BLaER1 (cell line): ENCODE results near the gene USP16.
"Not testable (repeated sequence)": the region's sequence is repeated elsewhere in the genome, so short reads cannot be mapped to it uniquely, and the experiment has no call there.

Experiments
- H3K27ac ChIP-seq: shearing (Covaris generic); formaldehyde crosslinking; 2 replicates; pipeline ENCODE4 v1.8.1; 2022
- H3K27me3 ChIP-seq: shearing (Covaris generic); formaldehyde crosslinking; 2 replicates; pipeline ENCODE4 v1.8.1; 2022
- H3K36me3 ChIP-seq: shearing (Covaris generic); formaldehyde crosslinking; 2 replicates; pipeline ENCODE4 v1.8.1; 2022
- H3K4me1 ChIP-seq: shearing (Covaris generic); formaldehyde crosslinking; 2 replicates; pipeline ENCODE4 v1.8.1; 2022
- H3K4me2 ChIP-seq: shearing (Covaris generic); formaldehyde crosslinking; 2 replicates; pipeline ENCODE4 v1.8.1; 2022
- H3K4me3 ChIP-seq: shearing (Covaris generic); formaldehyde crosslinking; 2 replicates; pipeline ENCODE4 v1.8.1; 2022
- H3K9ac ChIP-seq: shearing (Covaris generic); formaldehyde crosslinking; 2 replicates; pipeline ENCODE4 v1.8.1; 2022
- H3K9me3 ChIP-seq: shearing (Covaris generic); formaldehyde crosslinking; 2 replicates; pipeline ENCODE4 v1.8.1; 2022
- H4K20me1 ChIP-seq: shearing (Covaris generic); formaldehyde crosslinking; 2 replicates; pipeline ENCODE4 v1.8.1; 2022
- Cebpa-rat ChIP-seq: shearing (Covaris generic); IDR thresholded peaks from 2 replicates; pipeline ENCODE4 v1.8.1; 2022

USP16 gene

DNA sequence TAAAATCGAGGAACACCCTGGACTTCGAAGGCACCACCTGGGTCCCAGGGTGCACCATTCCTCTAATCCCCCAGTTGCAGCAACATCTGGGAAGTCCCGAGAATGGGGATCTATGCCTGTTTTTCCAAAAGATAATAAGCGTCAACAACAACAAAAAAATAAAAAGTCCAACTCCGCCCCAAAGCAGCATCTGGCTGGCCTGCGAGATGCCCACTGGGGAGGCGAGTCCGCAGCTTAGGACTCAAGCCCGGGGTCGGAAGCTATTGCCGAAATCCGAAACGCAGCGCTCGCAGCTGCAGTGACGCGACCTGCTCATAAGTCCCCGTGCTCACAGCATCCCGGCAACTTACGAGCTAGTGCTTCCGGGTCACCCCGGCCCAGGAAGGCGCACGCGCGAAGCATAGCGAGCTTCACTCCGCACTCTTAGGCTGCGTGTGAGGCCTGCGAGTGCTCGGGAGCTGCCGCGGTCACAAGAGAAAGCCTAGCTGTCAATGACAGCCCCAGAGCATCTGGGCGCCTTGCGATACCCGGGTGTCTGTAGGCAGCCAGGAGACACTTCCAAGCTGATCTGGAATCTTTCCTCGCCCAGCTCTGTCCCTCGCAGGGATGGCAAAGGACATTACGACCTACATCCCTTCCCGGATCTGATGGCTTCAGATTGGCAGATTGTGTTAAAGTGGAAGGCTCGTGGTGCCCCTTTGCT, 21.9 kb upstream of the USP16 start:
- no peak for TF ChIP-seq Cebpa-rat
- H3K4me3 ChIP-seq: peak overlapping the region; percentile 69
- H3K27ac ChIP-seq: peak overlapping the region; percentile 87
- H3K9ac ChIP-seq: peak overlapping the region; percentile 85
- H3K4me2 ChIP-seq: peak overlapping the region; percentile 93
- no peaks in the 10 kb centered on the region for H4K20me1 ChIP-seq
- H3K4me1 ChIP-seq: peaks cover 12% of the 10 kb centered on the region
- no peaks in the 10 kb centered on the region for H3K27me3 ChIP-seq
- H3K36me3 ChIP-seq: 0 out of 2 replicates have a peak, but pooled peaks cover 1% of the 10 kb centered on the region
- H3K9me3 ChIP-seq: peaks cover 5% of the 10 kb centered on the region; the same call in 1 of the 2 replicates

DNA sequence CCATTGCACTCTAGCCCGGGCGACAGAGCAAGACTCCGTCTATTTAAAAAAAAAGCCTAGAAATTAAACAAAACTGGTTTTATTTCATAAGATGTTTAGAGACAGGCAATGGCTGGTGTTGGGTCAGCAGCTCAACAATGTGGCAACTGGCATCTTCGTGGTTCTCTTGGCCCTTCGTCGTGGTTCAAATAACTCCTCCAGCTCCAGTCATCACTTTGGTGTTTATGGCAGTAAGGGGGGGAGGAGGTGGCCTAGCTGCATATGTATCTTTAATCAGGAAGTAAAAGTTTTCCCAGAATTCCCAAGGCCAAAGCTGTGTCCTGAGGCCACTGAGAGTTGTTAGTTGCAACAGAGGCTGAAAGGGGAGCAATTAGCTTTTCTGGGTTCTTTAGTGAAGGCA, 18.8 kb upstream of the USP16 start:
- peaks cover 12% of the 10 kb centered on the region for H3K4me1 ChIP-seq
- H3K4me3 ChIP-seq: no peak overlapping the region
- no peak overlapping the region for H3K4me2 ChIP-seq
- 0 out of 2 replicates have a peak, but pooled peaks cover 3% of the 10 kb centered on the region for H3K36me3 ChIP-seq
- H3K9me3 ChIP-seq: no peaks in the 10 kb centered on the region
- H4K20me1 ChIP-seq: no peaks in the 10 kb centered on the region
- no peak overlapping the region for H3K9ac ChIP-seq
- H3K27me3 ChIP-seq: no peaks in the 10 kb centered on the region
- H3K27ac ChIP-seq: no peak overlapping the region
- TF ChIP-seq Cebpa-rat: no peak

DNA sequence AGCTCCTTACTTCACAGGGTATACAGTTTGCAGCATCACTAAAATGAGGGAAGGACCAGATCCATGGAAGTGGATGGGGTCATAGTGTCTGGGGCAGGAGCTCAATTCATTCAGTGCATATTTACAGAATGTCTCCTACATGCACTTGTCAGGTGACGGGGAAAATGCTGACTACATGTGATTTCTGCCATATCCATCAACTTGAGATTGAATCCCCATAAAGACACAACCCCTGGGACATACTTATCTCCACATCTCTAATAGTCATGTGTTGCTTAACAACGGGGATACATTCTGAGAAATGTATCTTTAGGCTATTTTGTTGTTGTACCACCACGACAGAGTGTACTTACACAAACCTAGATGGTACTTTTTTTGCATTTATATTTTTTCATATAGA, 17.3 kb upstream of the USP16 start:
- Histone ChIP-seq H3K9me3 (no peaks in the 10 kb centered on the region), H3K4me3 (no peak overlapping the region), H3K4me2 (no peak overlapping the region), H4K20me1 (no peaks in the 10 kb centered on the region), H3K27me3 (no peaks in the 10 kb centered on the region), H3K4me1 (peaks cover 9% of the 10 kb centered on the region), H3K9ac (no peak overlapping the region), H3K27ac (no peak overlapping the region), H3K36me3 (0 out of 2 replicates have a peak, but pooled peaks cover 3% of the 10 kb centered on the region)
- no peak for TF ChIP-seq Cebpa-rat

DNA sequence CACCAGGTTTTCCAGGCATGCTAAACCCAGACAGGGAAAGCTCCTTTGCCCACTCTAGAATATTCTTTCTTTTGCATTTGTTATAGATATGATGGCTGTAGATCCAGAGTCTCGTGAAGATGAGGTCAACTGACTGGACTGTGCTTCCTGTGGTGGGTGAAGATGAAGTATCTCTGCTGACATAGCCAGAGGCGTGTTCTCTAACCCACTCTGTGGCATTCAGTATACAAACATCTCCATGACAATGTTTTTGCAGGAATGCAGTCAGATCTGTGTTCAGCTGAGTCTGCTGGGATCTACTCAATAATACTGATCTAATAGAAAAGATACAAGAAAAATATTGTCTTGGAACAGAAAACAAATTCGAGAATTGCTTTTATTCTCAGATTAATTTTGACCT, 16.7 kb upstream of the USP16 start:
- TF ChIP-seq Cebpa-rat: no peak
- Histone ChIP-seq H3K9me3 (no peaks in the 10 kb centered on the region), H3K27ac (no peak overlapping the region), H3K4me2 (no peak overlapping the region), H4K20me1 (no peaks in the 10 kb centered on the region), H3K27me3 (no peaks in the 10 kb centered on the region), H3K36me3 (0 out of 2 replicates have a peak, but pooled peaks cover 3% of the 10 kb centered on the region), H3K4me1 (peaks cover 5% of the 10 kb centered on the region), H3K9ac (no peak overlapping the region), H3K4me3 (no peak overlapping the region)

DNA sequence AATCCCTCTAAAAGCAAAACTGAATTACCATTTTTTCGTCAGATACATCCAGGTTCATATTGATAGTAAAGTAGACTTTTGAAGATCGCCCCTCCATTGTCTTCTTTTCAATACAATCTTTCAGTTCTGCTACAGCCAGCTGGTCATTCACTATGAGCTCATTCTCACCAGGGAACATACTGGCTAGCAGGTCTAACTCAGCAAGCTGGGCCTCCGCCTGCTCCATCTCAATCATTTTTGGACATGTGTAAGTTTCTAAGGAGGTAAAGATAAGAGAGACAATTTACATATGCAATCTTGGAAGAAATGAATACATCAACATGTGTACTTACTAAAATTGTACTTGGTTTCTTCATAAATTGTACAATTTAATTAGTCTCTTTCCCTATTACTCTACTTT, 16.1 kb upstream of the USP16 start:
- Histone ChIP-seq H3K4me2 (no peak overlapping the region), H4K20me1 (no peaks in the 10 kb centered on the region), H3K4me1 (peaks cover 2% of the 10 kb centered on the region), H3K36me3 (0 out of 2 replicates have a peak, but pooled peaks cover 3% of the 10 kb centered on the region), H3K27ac (no peak overlapping the region), H3K4me3 (no peak overlapping the region), H3K9me3 (no peaks in the 10 kb centered on the region), H3K27me3 (no peaks in the 10 kb centered on the region), H3K9ac (no peak overlapping the region)
- TF ChIP-seq Cebpa-rat: no peak

DNA sequence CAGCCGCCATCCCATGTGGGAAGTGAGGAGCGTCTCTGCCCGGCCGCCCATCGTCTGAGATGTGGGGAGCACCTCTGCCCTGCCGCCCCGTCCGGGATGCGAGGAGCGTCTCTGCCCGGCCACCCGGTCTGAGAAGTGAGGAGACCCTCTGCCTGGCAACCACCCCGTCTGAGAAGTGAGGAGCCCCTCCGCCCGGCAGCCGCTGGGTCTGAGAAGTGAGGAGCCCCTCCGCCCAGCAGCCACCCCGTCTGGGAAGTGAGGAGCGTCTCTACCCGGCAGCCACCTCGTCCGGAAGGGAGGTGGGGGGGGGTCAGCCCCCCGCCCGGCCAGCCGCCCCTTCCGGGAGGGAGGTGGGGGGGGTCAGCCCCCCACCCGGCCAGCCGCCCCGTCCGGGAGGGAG, 13.2 kb upstream of the USP16 start:
- not testable (repeated sequence) for H3K9me3 ChIP-seq, H3K4me3 ChIP-seq, H3K9ac ChIP-seq, H3K27ac ChIP-seq, H4K20me1 ChIP-seq, H3K4me2 ChIP-seq, H3K4me1 ChIP-seq, H3K27me3 ChIP-seq, H3K36me3 ChIP-seq

DNA sequence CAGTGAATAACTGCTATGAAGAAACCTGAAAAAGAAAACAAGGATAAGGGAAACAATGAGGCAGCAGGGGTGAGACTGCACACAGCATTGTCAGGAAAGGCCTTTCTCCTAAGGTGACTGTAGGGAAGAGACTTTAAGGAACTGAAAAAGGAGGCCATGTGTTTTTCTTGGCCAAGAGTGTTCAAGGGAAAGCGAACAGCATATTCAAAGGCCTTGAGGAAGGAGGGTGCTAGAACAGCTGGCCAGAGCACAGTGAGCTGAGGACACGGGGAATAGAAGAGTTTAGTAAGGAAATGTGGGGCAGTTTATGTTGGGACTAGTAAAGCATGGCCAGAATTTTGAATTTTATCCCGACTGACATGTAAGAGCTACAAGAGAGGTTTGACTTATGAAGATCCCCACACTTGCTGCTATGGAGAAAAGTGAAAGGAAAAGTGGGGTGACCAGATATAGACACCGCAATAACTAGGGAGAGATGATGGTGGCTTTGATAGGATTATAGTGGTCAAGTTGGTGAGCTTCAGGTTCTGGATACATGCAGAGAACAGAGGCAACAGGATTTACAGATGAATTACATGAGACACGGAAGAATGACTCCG, 6.7 kb upstream of the USP16 start:
- no peak overlapping the region for H3K27ac ChIP-seq
- TF ChIP-seq Cebpa-rat: no peak
- no peak overlapping the region for H3K9ac ChIP-seq

DNA sequence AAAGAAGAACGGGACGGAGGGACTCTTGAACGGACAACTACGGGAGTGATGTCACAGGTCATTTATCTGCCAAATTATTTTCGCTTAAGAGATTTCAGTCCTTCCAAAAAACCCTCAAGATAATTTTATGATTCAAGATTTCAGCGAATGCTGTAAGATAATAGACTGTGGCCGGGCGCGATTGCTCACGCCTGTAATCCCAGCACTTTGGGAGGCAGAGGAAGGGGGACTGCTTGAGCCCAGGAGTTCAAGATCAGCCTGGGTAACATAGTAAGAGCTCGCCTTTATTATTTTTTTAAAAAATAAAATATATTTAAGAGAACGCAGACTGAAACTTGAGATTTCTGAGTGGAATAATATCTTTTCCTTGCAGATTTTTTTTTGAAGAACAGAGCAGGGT, 5.9 kb upstream of the USP16 start:
- Histone ChIP-seq H3K4me1 (peaks cover 20% of the 10 kb centered on the region), H3K9ac (peak overlapping the region; percentile 77), H4K20me1 (no peaks in the 10 kb centered on the region), H3K9me3 (no peaks in the 10 kb centered on the region), H3K27me3 (no peaks in the 10 kb centered on the region), H3K36me3 (no peaks in the 10 kb centered on the region), H3K27ac (peak overlapping the region; percentile 82), H3K4me3 (peak overlapping the region; percentile 77), H3K4me2 (peak overlapping the region; percentile 91)
- TF ChIP-seq Cebpa-rat: no peak

More for the DNA sequence above, 6.7 kb upstream of the USP16 start:
- no peaks in the 10 kb centered on the region for H3K9me3 ChIP-seq
- H3K4me3 ChIP-seq: no peak overlapping the region
- peaks cover 19% of the 10 kb centered on the region for H3K4me1 ChIP-seq
- H3K27me3 ChIP-seq: no peaks in the 10 kb centered on the region
- H3K4me2 ChIP-seq: peak overlapping the region; percentile 91
- H3K36me3 ChIP-seq: no peaks in the 10 kb centered on the region
- H4K20me1 ChIP-seq: no peaks in the 10 kb centered on the region

DNA sequence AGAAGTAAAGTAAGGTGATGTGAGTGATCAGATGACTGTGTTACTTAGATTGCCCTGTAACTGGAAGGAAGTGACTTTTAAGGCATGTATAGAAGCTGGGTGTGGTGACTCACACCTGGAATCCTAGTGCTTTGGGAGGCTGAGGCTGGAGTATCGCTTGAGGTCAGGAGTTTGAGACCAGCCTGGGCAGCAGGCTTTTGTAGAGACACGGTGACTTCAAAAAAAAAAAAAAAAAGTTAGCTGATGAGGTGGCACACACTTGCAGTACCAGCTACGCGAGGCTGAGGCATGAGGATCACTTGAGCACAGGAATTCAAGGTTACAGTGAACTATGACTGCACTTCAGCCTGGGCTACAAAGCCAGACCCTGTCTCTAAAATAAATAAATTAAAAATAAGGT, 2.3 kb upstream of the USP16 start:
- no peak for TF ChIP-seq Cebpa-rat
- no peaks in the 10 kb centered on the region for H3K36me3 ChIP-seq
- no peak overlapping the region for H3K27ac ChIP-seq
- H3K4me2 ChIP-seq: no peak overlapping the region
- no peak overlapping the region for H3K9ac ChIP-seq
- no peaks in the 10 kb centered on the region for H3K27me3 ChIP-seq
- H3K9me3 ChIP-seq: no peaks in the 10 kb centered on the region
- peaks cover 39% of the 10 kb centered on the region for H3K4me1 ChIP-seq
- H3K4me3 ChIP-seq: no peak overlapping the region
- no peaks in the 10 kb centered on the region for H4K20me1 ChIP-seq

DNA sequence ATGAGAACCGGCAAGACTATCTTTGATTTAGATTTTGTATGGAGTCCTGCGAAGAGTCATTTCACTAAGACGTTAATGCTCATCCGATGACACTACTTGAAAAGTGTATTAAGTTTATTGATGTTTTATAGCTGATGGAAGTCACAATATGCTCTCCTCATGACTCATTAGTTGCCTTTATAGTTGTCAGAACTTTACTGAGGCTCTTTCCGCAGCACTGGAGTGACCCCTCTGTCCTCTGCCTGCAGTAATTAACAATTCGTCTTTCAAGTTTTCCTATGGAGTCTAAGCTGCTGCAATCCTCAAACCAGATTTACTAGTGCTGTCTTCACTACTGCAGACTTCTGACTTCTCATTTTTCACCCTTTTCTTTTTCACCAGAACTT, 853 bp downstream of the USP16 start:
- Histone ChIP-seq H3K4me3 (peak overlapping the region; percentile 73), H3K4me2 (peak overlapping the region; percentile 78), H3K27ac (peak overlapping the region; percentile 97), H3K27me3 (no peaks in the 10 kb centered on the region), H3K9me3 (no peaks in the 10 kb centered on the region), H3K9ac (peak overlapping the region; percentile 94), H3K36me3 (peaks cover 21% of the 10 kb centered on the region), H4K20me1 (no peaks in the 10 kb centered on the region), H3K4me1 (peaks cover 20% of the 10 kb centered on the region)
- TF ChIP-seq Cebpa-rat: no peak
